Cardiac muscle cell (in vitro differentiated cells and primary cell): ENCODE data around the gene PDE6A. TPM values are rescaled to one million over a fixed set of nuclear protein-coding genes. Genes with fewer than 3 reads are reported as not detected.
A peak's percentile ranks its signal among the peaks of the same experiment; 100 is the strongest.

ENCODE experiments used
- DNase-seq, 2 donors: peaks; one replicate each; pipeline versions ENCODE4 v3.0.0 to v3.0.0-alpha.2; 2010 to 2017; ENCODE audit warnings: low read depth in 1 of 2, low spot score in 1 of 2
- H3K27ac ChIP-seq: fragments of 200-600 bp; sonication (generic); 2 replicates; pipeline ENCODE4 v1.5.1; 2016
- H3K27me3 ChIP-seq: fragments of 200-600 bp; sonication (generic); 2 replicates; pipeline ENCODE4 v1.6.0; 2016; ENCODE audit warnings: control low read depth
- H3K36me3 ChIP-seq: fragments of 200-600 bp; sonication (generic); 2 replicates; pipeline ENCODE4 v1.5.1; 2016; ENCODE audit warnings: control low read depth
- H3K4me1 ChIP-seq: fragments of 200-600 bp; sonication (generic); 2 replicates; pipeline ENCODE4 v1.8.1; 2017; ENCODE audit warnings: low read depth, mild to moderate bottlenecking, mixed run types
- H3K4me3 ChIP-seq: fragments of 200-600 bp; sonication (generic); 2 replicates; pipeline ENCODE4 v1.5.1; 2016; ENCODE audit warnings: mild to moderate bottlenecking
- H3K9me3 ChIP-seq: fragments of 200-600 bp; sonication (generic); 2 replicates; pipeline ENCODE4 v1.5.1; 2017; ENCODE audit warnings: low read depth, mild to moderate bottlenecking, control low read depth
- CTCF ChIP-seq: IDR thresholded peaks from 2 replicates; pipeline ENCODE4 v1.5.1; 2012; ENCODE audit warnings: low read depth, mild to moderate bottlenecking, low read length
- polyA plus RNA-seq: library from polyadenylated mRNA; unstranded; fragments of >200 nt; fragmentation: Nextera tagmentation; extraction: Ambion mirVana; gene quantifications from 2 replicates; pipeline ENCODE4 v1.2.1, GENCODE V29; 2016
- total RNA-seq: library from RNA; depleted of rRNA; stranded (reverse); fragments of >200 nt; gene quantifications from 2 replicates; pipeline ENCODE4 v1.2.3, GENCODE V29; 2016

Gene PDE6A
- total RNA-seq (0.21 TPM in 1 of 2 replicates, not detected in the other), polyA plus RNA-seq (not detected in 2 replicates)

- Histone ChIP-seq H3K9me3 (no peaks in the 10 kb centered on the region), H3K4me1 (peaks cover 12% of the 10 kb centered on the region), H3K27ac (no peak within 1 kb of the TSS), H3K27me3 (no peaks in the 10 kb centered on the region), H3K36me3 (no peaks in the 10 kb centered on the region), H3K4me3 (no peak within 1 kb of the TSS)
- DNase-seq = no peak
- no peak for TF ChIP-seq CTCF
Observed at GRCh38 chr5:149944666-149945065, at the start of gene PDE6A. Gene PDE6A (minus strand): TSS chr5:149944793. CDS start chr5:149944673, 120 bp downstream.

GRCh38 chr5:149993471-149993870 lies 48.9 kb upstream of the PDE6A start:
- no peak for TF ChIP-seq CTCF
- H3K36me3 ChIP-seq = no peaks in the 10 kb centered on the region
- H3K4me3 ChIP-seq = no peak overlapping the region
- no peaks in the 10 kb centered on the region for H3K4me1 ChIP-seq
- H3K9me3 ChIP-seq = no peaks in the 10 kb centered on the region
- H3K27me3 ChIP-seq = no peaks in the 10 kb centered on the region
- H3K27ac ChIP-seq = no peak overlapping the region
- DNase-seq = no peak

DNA sequence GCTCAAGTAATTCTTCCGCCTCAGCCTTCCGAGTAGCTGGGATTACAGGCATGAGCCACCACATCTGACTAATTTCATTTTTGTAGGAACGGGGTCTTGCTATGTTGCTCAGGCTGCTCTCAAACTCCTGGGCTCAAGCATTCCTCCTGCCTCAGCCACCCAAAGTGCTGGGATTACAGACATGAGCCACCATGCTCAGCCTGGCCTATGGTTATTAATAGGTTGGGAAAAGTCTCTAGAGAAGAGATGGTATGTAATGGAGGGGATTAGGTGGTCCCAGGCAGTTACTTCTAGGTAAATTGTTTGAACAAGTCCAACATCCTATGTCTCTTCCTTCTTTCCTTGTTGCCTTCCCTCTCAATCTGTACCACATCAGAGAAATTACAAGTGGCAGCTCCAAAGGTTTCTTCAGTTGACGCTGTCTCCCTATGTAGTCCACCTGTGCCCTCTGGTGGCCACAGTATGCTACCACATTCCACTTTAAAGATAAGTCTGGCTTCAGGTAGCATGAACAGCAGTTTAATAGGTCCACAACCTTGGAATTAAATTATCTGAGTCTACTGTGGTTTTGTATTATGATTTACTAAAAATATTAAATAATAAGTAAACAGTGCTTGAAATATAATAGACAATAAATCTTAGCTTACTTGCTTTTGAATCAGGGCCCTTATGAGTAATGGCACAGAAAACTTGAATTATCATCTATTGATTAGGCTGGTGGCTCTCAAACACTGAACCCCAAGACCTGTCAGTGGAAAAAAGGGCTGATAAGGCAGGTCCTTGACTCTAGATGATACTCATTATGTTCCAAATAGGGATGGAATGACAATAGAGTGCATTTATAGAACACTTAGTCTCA lies 46.2 kb upstream of the PDE6A start:
- peak; percentile 87 for TF ChIP-seq CTCF
- Histone ChIP-seq H3K4me1 (no peaks in the 10 kb centered on the region), H3K27ac (no peak overlapping the region), H3K9me3 (no peaks in the 10 kb centered on the region), H3K4me3 (no peak overlapping the region), H3K36me3 (no peaks in the 10 kb centered on the region), H3K27me3 (no peaks in the 10 kb centered on the region)
- peak; percentile 81 to 85 for DNase-seq

GRCh38 chr5:149988126-149988525 lies 43.5 kb upstream of the PDE6A start:
- TF ChIP-seq CTCF = no peak
- DNase-seq = no peak
- Histone ChIP-seq H3K36me3 (no peaks in the 10 kb centered on the region), H3K27me3 (no peaks in the 10 kb centered on the region), H3K9me3 (no peaks in the 10 kb centered on the region), H3K4me1 (no peaks in the 10 kb centered on the region), H3K27ac (no peak overlapping the region), H3K4me3 (no peak overlapping the region)

DNA sequence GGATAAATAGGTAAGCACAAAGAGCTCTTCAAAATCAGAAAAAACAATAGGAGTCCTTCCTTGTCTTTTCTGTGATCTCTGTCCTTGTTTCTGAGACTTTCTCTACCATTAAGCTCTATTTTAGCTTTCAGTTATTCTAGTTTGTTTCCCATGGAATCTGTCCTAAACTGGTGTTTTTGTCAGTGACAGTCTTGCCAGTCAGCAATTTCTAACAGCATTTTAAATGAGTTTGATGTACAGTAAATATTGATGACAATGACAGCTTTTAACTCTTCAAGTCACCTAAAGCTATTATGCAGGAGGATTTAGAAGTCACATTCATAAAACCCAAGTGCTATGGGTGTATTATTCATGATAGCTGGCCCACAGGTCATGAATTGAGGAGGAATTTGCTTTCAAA lies 37.9 kb upstream of the PDE6A start:
- Histone ChIP-seq H3K27ac (no peak overlapping the region), H3K4me3 (no peak overlapping the region), H3K4me1 (no peaks in the 10 kb centered on the region), H3K27me3 (no peaks in the 10 kb centered on the region), H3K36me3 (peaks cover 14% of the 10 kb centered on the region), H3K9me3 (no peaks in the 10 kb centered on the region)
- TF ChIP-seq CTCF = no peak
- no peak for DNase-seq
